Endothelial cell of umbilical vein (primary cell): Measurements from ENCODE around the gene CTDP1.

Experiments
- EZH2 ChIP-seq: IDR thresholded peaks from 2 replicates; pipeline ENCODE4 v1.6.1; 2012; ENCODE audit warnings: borderline replicate concordance, low read depth, mild to moderate bottlenecking, moderate library complexity, low read length, inconsistent platforms; ENCODE audit not compliant: severe bottlenecking
- POLR2A ChIP-seq: IDR thresholded peaks from 2 replicates; pipeline ENCODE4 v1.6.1; 2012; ENCODE audit warnings: low read depth, mild to moderate bottlenecking, control low read depth, low read length
- TF ChIP-seq, protein P1 (sequence below), 2 donors: IDR thresholded peaks; 1 replicate in 1 of 2; 2 replicates in 1 of 2; pipeline ENCODE4 v1.5.1; 2011; ENCODE audit warnings: low read length in 2 of 2, mild to moderate bottlenecking in 2 of 2, moderate library complexity in 2 of 2, control low read depth in 1 of 2, inconsistent platforms in 1 of 2, low read depth in 1 of 2; ENCODE audit not compliant: insufficient read depth in 1 of 2; ENCODE audit errors: extremely low read depth in 1 of 2

DNA sequence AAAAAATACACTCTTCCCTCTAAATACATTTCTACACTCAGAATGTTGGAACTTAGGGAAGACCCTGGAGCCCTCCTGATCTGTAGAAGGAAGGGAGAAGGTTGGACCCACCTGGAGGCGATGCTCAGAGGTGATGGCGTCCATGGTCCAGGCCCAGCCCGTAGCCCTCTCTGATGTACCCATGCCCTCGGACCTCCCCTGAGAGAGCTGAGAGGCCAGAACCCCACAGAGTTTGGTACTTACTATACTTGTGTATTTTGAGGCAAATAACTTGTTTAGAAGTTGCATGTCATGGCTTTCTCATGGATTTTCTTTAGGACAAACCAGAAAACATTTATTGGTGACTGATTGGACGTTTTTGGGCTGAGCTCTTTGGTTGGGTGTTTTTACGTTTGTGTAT, 10.5 kb downstream of the CTDP1 start:
- TF ChIP-seq, protein P1, sequence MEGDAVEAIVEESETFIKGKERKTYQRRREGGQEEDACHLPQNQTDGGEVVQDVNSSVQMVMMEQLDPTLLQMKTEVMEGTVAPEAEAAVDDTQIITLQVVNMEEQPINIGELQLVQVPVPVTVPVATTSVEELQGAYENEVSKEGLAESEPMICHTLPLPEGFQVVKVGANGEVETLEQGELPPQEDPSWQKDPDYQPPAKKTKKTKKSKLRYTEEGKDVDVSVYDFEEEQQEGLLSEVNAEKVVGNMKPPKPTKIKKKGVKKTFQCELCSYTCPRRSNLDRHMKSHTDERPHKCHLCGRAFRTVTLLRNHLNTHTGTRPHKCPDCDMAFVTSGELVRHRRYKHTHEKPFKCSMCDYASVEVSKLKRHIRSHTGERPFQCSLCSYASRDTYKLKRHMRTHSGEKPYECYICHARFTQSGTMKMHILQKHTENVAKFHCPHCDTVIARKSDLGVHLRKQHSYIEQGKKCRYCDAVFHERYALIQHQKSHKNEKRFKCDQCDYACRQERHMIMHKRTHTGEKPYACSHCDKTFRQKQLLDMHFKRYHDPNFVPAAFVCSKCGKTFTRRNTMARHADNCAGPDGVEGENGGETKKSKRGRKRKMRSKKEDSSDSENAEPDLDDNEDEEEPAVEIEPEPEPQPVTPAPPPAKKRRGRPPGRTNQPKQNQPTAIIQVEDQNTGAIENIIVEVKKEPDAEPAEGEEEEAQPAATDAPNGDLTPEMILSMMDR (IDR thresholded peaks at IDR 0.05; ENCODE audit: extremely low read depth in 1 of 2, insufficient read depth in 1 of 2, low read depth in 1 of 2, low read length in 2 of 2): no peak
- TF ChIP-seq POLR2A (no peak), EZH2 (no peak)
